Common myeloid progenitor, CD34-positive (primary cell): ENCODE measurements around the gene KCNG2.
A peak's percentile ranks its signal among the peaks of the same experiment; 100 is the strongest.

Source experiments
- CTCF ChIA-PET: fragments of 350-600 bp; sonication (Branson Sonifier 250); formaldehyde crosslinking; loops from one replicate; lab custom pipeline; 2021; ENCODE audit warnings: antibody characterized with exemption; lab: Charles Lee
- POLR2A ChIA-PET: fragments of 350-600 bp; sonication (Branson Sonifier 250); formaldehyde crosslinking; loops from one replicate; lab custom pipeline; 2021; ENCODE audit warnings: antibody characterized with exemption; lab: Charles Lee
- DNase-seq, 3 donors: peaks; one replicate each; pipeline versions ENCODE4 v3.0.0 to v3.0.0-alpha.2; 2013
- H3K27ac ChIP-seq, 2 experiments: 1 replicate in 1 of 2; 2 replicates in 1 of 2; pipeline ENCODE4 v1.7.0; 2013; ENCODE audit warnings: inconsistent platforms in 2 of 2, low read length in 2 of 2, mild to moderate bottlenecking in 2 of 2, low read depth in 1 of 2, moderate library complexity in 1 of 2; ENCODE audit not compliant: severe bottlenecking in 2 of 2, insufficient read depth in 1 of 2, poor library complexity in 1 of 2
- H3K27me3 ChIP-seq, 5 experiments: replicated peaks in 2 of 5; 1 replicate in 3 of 5; 2 replicates in 2 of 5; pipeline versions ENCODE4 v1.6.1 to v1.7.0; 2013; ENCODE audit warnings: low read length in 4 of 5, mild to moderate bottlenecking in 2 of 5, moderate library complexity in 2 of 5, inconsistent platforms in 1 of 5; ENCODE audit not compliant: insufficient read depth in 5 of 5, control insufficient read depth in 4 of 5
- H3K36me3 ChIP-seq, 4 experiments: 1 replicate in 2 of 4; 2 replicates in 2 of 4; pipeline versions ENCODE4 v1.6.1 to v1.7.0; 2013; ENCODE audit warnings: low read length in 3 of 4, control low read depth in 1 of 4, mild to moderate bottlenecking in 1 of 4; ENCODE audit not compliant: control insufficient read depth in 4 of 4, insufficient read depth in 4 of 4
- H3K4me1 ChIP-seq, 4 experiments: 1 replicate in 3 of 4; 2 replicates in 1 of 4; pipeline versions ENCODE4 v1.6.1 to v1.7.1; 2013; ENCODE audit warnings: low read length in 3 of 4, mild to moderate bottlenecking in 3 of 4, control low read depth in 1 of 4, inconsistent platforms in 1 of 4, moderate library complexity in 1 of 4; ENCODE audit not compliant: control insufficient read depth in 4 of 4, insufficient read depth in 4 of 4; ENCODE audit errors: control extremely low read depth in 1 of 4
- H3K4me3 ChIP-seq, 7 experiments: 1 replicate in 4 of 7; 2 replicates in 3 of 7; pipeline versions ENCODE4 v1.5.1 to v1.7.0; 2013; ENCODE audit warnings: mild to moderate bottlenecking in 7 of 7, low read length in 6 of 7, moderate library complexity in 6 of 7, inconsistent platforms in 2 of 7, low read depth in 2 of 7, control low read depth in 1 of 7; ENCODE audit not compliant: insufficient read depth in 4 of 7, control insufficient read depth in 1 of 7; ENCODE audit errors: extremely low read depth in 1 of 7
- H3K9me3 ChIP-seq, 5 experiments: 1 replicate in 4 of 5; 2 replicates in 1 of 5; pipeline versions ENCODE4 v1.6.1 to v1.7.1; 2013; ENCODE audit warnings: low read length in 4 of 5, mild to moderate bottlenecking in 2 of 5, inconsistent platforms in 1 of 5, low read depth in 1 of 5, moderate library complexity in 1 of 5; ENCODE audit not compliant: control insufficient read depth in 4 of 5, insufficient read depth in 2 of 5; ENCODE audit errors: control extremely low read depth in 1 of 5
- WGBS: methylation state at CpG from one replicate; pipeline ENCODE4 v1.1.5; 2013; ENCODE audit not compliant: insufficient coverage; 5-methylcytosine and 5-hydroxymethylcytosine counted together

The KCNG2 gene

DNA sequence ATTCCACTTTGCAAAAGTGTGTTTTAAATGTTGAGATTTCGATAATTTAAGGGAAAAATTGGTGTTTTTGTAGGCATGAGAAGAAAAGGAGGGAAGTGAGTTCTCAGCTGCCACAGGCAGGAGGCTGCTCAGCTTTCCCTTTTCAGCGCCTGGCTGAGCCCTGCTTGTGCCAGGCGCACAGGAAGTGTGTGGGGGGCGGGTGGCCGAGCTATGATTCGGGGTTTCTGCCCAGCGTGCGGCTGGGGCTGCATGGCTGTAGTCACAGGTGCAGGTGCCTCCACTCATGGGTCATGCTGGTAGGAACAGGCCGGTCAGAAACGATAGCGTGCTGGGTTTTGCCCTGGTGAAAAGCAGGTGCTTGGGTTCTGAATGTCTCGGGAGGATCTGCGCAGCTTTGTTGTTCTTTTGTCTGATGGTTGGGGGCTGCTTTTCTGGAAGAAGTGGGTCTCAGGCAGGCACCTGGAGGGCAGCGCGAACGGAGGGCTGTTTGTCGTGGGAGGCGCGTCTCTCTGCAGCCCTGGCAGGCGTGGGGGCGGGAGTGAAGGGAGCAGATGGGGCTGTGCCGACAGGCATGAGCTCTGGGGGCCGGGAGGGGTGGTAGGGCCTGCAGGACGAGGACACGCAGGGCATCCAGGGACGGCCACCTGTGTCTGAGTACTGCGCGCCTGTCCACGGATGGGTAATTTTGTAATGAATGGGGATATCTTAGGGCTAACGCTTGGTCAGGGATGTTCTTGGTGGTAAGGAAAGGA, 2.1 kb downstream of the KCNG2 start:
- no peaks in the 10 kb centered on the region for H3K9me3 ChIP-seq
- H3K36me3 ChIP-seq, result no peaks in the 10 kb centered on the region
- peak overlapping the region in 4 of 7 experiments; percentile 64 to 75 (median 71) for H3K4me3 ChIP-seq
- 64% methylated on average over 28 of the region's 30 CpGs for WGBS
- POLR2A ChIA-PET, result no interaction called here
- CTCF ChIA-PET, result interaction anchor here (1.0 to 1.2 kb wide), 4 partner anchors 11 to 420 kb away, joined by 3 to 5 read pairs (median 3); no protein-coding TSS in a partner anchor
- peaks cover 0 to 34% (median 8%) of the 10 kb centered on the region in 5 experiments for H3K27me3 ChIP-seq
- no peak overlapping the region for H3K27ac ChIP-seq
- peak in 2 of 3 donors; percentile 39 to 48 for DNase-seq
- H3K4me1 ChIP-seq, result peaks cover 2 to 46% (median 43%) of the 10 kb centered on the region in 4 experiments

- Histone ChIP-seq H3K9me3 (no peaks in the 10 kb centered on the region), H3K27ac (no peak overlapping the region), H3K4me3 (no peak overlapping the region), H3K4me1 (peaks cover 2 to 47% (median 42%) of the 10 kb centered on the region in 4 experiments), H3K27me3 (peaks cover 0 to 34% (median 8%) of the 10 kb centered on the region in 5 experiments), H3K36me3 (no peaks in the 10 kb centered on the region)
- DNase-seq, result no peak
- WGBS, result 96% methylated on average over 38 of the region's 39 CpGs
- POLR2A ChIA-PET, result no interaction called here
- CTCF ChIA-PET, result interaction anchor here (1.1 kb wide), 1 partner anchor 9 kb away, joined by 3 read pairs; no protein-coding TSS in a partner anchor
Observed at GRCh38 chr18:79800371-79801180, 2.8 kb downstream of the KCNG2 start.

DNA sequence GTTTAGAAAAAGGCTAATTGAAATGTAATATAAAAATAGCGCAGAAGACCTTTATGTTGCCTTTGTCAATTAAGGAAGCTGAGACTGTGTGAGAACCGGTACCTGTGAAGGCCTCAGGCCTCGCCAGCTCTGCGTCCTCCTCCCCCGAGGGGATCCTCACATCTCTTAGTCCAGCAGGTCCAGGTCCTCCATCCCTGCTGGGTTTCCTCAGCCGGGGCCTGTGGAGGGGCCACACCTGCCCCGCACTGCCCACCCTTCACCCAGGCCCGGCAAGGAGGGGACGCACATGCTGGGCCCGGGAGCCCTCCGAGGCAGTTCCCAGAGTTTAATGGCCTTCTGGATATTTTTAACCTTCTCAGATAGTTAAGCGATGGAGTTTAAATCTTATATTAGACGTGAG, 3.5 kb downstream of the KCNG2 start:
- no peak for DNase-seq
- no peaks in the 10 kb centered on the region for H3K9me3 ChIP-seq
- H3K27ac ChIP-seq, result no peak overlapping the region
- peaks cover 0 to 34% (median 8%) of the 10 kb centered on the region in 5 experiments for H3K27me3 ChIP-seq
- H3K4me1 ChIP-seq, result peaks cover 2 to 47% (median 41%) of the 10 kb centered on the region in 4 experiments
- ChIA-PET POLR2A (no interaction called here), CTCF (interaction anchor here (1.1 kb wide), 1 partner anchor 10 kb away, joined by 3 read pairs; no protein-coding TSS in a partner anchor)
- whole genome bisulfite sequencing, result 91% methylated on average over 12 of the region's 13 CpGs
- H3K4me3 ChIP-seq, result no peak overlapping the region
- H3K36me3 ChIP-seq, result no peaks in the 10 kb centered on the region

GRCh38 chr18:79801641-79802040, 3.9 kb downstream of the KCNG2 start:
- H3K36me3 ChIP-seq, result no peaks in the 10 kb centered on the region
- peaks cover 0 to 31% (median 8%) of the 10 kb centered on the region in 5 experiments for H3K27me3 ChIP-seq
- H3K27ac ChIP-seq, result no peak overlapping the region
- ChIA-PET POLR2A (no interaction called here), CTCF (interaction anchor here (1.1 kb wide), 1 partner anchor 10 kb away, joined by 3 read pairs; no protein-coding TSS in a partner anchor)
- peaks cover 2 to 44% (median 37%) of the 10 kb centered on the region in 4 experiments for H3K4me1 ChIP-seq
- no peak overlapping the region for H3K4me3 ChIP-seq
- no peak for DNase-seq
- 88% methylated on average over 1 of the region's 9 CpGs for WGBS
- H3K9me3 ChIP-seq, result no peaks in the 10 kb centered on the region

DNA sequence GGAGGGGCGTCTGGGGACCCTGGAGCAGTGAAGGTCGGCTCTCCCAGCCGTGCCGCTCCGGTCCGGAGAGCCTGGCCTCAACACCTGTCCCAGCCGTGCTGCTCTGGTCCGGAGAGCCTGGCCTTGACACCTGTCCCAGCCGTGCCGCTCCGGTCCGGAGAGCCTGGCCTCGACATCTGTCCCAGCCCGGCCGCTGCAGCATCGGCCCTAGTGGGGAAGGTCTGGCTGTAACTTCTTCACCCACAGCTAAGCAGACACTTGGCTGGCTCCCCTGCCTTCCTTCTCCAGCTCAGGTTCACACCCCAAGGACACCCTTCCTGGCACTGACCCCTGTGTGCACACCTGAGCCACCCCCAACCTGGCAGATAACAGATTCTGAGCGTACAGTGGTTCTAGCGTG, 4.6 kb downstream of the KCNG2 start:
- ChIA-PET POLR2A (no interaction called here), CTCF (interaction anchor here (0.6 kb wide), 1 partner anchor 10 kb away, joined by 3 read pairs; no protein-coding TSS in a partner anchor)
- 97% methylated on average over 16 of the region's 18 CpGs for WGBS
- Histone ChIP-seq H3K36me3 (no peaks in the 10 kb centered on the region), H3K27me3 (peaks cover 0 to 25% (median 8%) of the 10 kb centered on the region in 5 experiments), H3K4me1 (peaks cover 2 to 41% (median 32%) of the 10 kb centered on the region in 4 experiments), H3K9me3 (no peaks in the 10 kb centered on the region), H3K4me3 (no peak overlapping the region), H3K27ac (no peak overlapping the region)
- no peak for DNase-seq

GRCh38 chr18:79803611-79804051, 5.9 kb downstream of the KCNG2 start:
- Histone ChIP-seq H3K4me1 (peaks cover 2 to 31% (median 23%) of the 10 kb centered on the region in 4 experiments), H3K36me3 (no peaks in the 10 kb centered on the region), H3K9me3 (no peaks in the 10 kb centered on the region), H3K27ac (no peak overlapping the region), H3K27me3 (peaks cover 0 to 15% (median 6%) of the 10 kb centered on the region in 5 experiments), H3K4me3 (no peak overlapping the region)
- no peak for DNase-seq
- WGBS, result 97% methylated on average over 14 of the region's 14 CpGs
- ChIA-PET CTCF (no interaction called here), POLR2A (no interaction called here)
